Immature natural killer cell (primary cell): ENCODE data around the gene PCLAF. TPM values are rescaled to one million over a fixed set of nuclear protein-coding genes. Genes with fewer than 3 reads are reported as not detected.
"Not testable (repeated sequence)": the region's sequence is repeated elsewhere in the genome, so short reads cannot be mapped to it uniquely, and the experiment has no call there.

Source experiments
- DNase-seq, 3 donors: peaks; one replicate each; pipeline ENCODE4 v3.0.0; 2022; ENCODE audit warnings: mixed read lengths in 1 of 3
- H3K27ac Mint-ChIP-seq, 6 donors: one replicate each; pipeline ENCODE4 v1.8.0; 2020; ENCODE audit warnings: mixed read lengths in 6 of 6, mild to moderate bottlenecking in 5 of 6, inconsistent platforms in 4 of 6, moderate library complexity in 3 of 6
- H3K27me3 Mint-ChIP-seq, 3 donors: one replicate each; pipeline ENCODE4 v1.8.0; 2020 to 2021; ENCODE audit warnings: low read depth in 3 of 3, mild to moderate bottlenecking in 3 of 3, mixed read lengths in 3 of 3, moderate library complexity in 3 of 3, inconsistent platforms in 1 of 3
- H3K36me3 Mint-ChIP-seq, 3 donors: one replicate each; pipeline ENCODE4 v1.8.0; 2020; ENCODE audit warnings: mixed read lengths in 3 of 3, inconsistent platforms in 2 of 3, mild to moderate bottlenecking in 2 of 3
- H3K4me1 Mint-ChIP-seq, 2 donors: one replicate each; pipeline ENCODE4 v1.8.0; 2020; ENCODE audit warnings: inconsistent platforms in 2 of 2, mild to moderate bottlenecking in 2 of 2, mixed read lengths in 2 of 2, moderate library complexity in 1 of 2
- H3K4me3 Mint-ChIP-seq, 5 donors: one replicate each; pipeline ENCODE4 v1.8.0; 2020; ENCODE audit warnings: mild to moderate bottlenecking in 5 of 5, mixed read lengths in 5 of 5, inconsistent platforms in 3 of 5, moderate library complexity in 3 of 5
- H3K9me3 Mint-ChIP-seq, 6 donors: one replicate each; pipeline ENCODE4 v1.8.0; 2020; ENCODE audit warnings: mild to moderate bottlenecking in 6 of 6, mixed read lengths in 6 of 6, inconsistent platforms in 4 of 6, moderate library complexity in 3 of 6
- polyA plus RNA-seq, 3 donors: library from polyadenylated mRNA; unstranded; fragments of 300-500 nt; fragmentation: Illumina TruSeq; gene quantifications; one replicate each; pipeline ENCODE4 v1.2.3, GENCODE V29; 2021

PCLAF gene
- polyA plus RNA-seq, 3 donors from 2014 or later = 5.3 to 10.9 (median 7.6) TPM

GRCh38 chr15:64387562-64388168 lies 6.4 kb upstream of the PCLAF start, which contains the start of gene TRIP4:
Gene TRIP4, plus strand, starts transcription at chr15:64387836. Its CDS starts 28 bp downstream, at chr15:64387864.
- Mint-ChIP-seq H3K4me3 (peak within 1 kb of the TSS; percentile 96 to 99 (median 98)), H3K9me3 (no peaks in the 10 kb centered on the region), H3K27me3 (peaks cover 2 to 11% (median 6%) of the 10 kb centered on the region in 3 donors), H3K27ac (peak within 1 kb of the TSS; percentile 86 to 97 (median 93)), H3K36me3 (no peaks in the 10 kb centered on the region), H3K4me1 (peaks cover 21 to 23% of the 10 kb centered on the region in 2 donors)
- peak; percentile 95 to 96 (median 96) for DNase-seq

GRCh38 chr15:64386291-64386690 lies 5.0 kb upstream of the PCLAF start:
- Mint-ChIP-seq H3K9me3 (no peaks in the 10 kb centered on the region), H3K36me3 (no peaks in the 10 kb centered on the region), H3K4me1 (peaks cover 24 to 29% of the 10 kb centered on the region in 2 donors), H3K4me3 (peak overlapping the region in 4 of 5 donors; percentile 41 to 98 (median 76)), H3K27ac (peak overlapping the region in 1 of 6 donors; percentile 17), H3K27me3 (peaks cover 4 to 10% (median 6%) of the 10 kb centered on the region in 3 donors)
- no peak for DNase-seq

GRCh38 chr15:64383760-64384159 lies 2.5 kb upstream of the PCLAF start:
- Mint-ChIP-seq H3K4me3 (no peak overlapping the region), H3K4me1 (peaks cover 21 to 31% of the 10 kb centered on the region in 2 donors), H3K27me3 (peaks cover 4 to 6% (median 6%) of the 10 kb centered on the region in 3 donors), H3K9me3 (no peaks in the 10 kb centered on the region), H3K36me3 (no peaks in the 10 kb centered on the region), H3K27ac (no peak overlapping the region)
- DNase-seq = no peak

GRCh38 chr15:64380130-64380870 lies 941 bp downstream of the PCLAF start:
- peak overlapping the region; percentile 87 to 95 (median 94) for H3K4me3 Mint-ChIP-seq

GRCh38 chr15:64379216-64379960 lies 1.9 kb downstream of the PCLAF start:
- H3K27ac Mint-ChIP-seq = no peak overlapping the region
- H3K4me1 Mint-ChIP-seq = peaks cover 9 to 17% of the 10 kb centered on the region in 2 donors
- no peaks in the 10 kb centered on the region for H3K36me3 Mint-ChIP-seq
- H3K4me3 Mint-ChIP-seq = peak overlapping the region; percentile 38 to 72 (median 70)
- no peaks in the 10 kb centered on the region for H3K9me3 Mint-ChIP-seq
- H3K27me3 Mint-ChIP-seq = peaks cover 0 to 2% (median 2%) of the 10 kb centered on the region in 3 donors
- DNase-seq = no peak

More at GRCh38 chr15:64380130-64380870, 941 bp downstream of the PCLAF start:
- Mint-ChIP-seq H3K27ac (peak overlapping the region in 1 of 6 donors; percentile 75), H3K4me1 (peaks cover 9 to 17% of the 10 kb centered on the region in 2 donors)
- H3K36me3 Mint-ChIP-seq, H3K9me3 Mint-ChIP-seq, H3K27me3 Mint-ChIP-seq, DNase-seq: not testable (repeated sequence)

- Mint-ChIP-seq H3K4me1 (peaks cover 9 to 13% of the 10 kb centered on the region in 2 donors), H3K9me3 (no peaks in the 10 kb centered on the region), H3K36me3 (no peaks in the 10 kb centered on the region), H3K27me3 (no peaks in the 10 kb centered on the region), H3K27ac (peak overlapping the region; percentile 47 to 81 (median 64)), H3K4me3 (peak overlapping the region; percentile 65 to 80 (median 70))
- DNase-seq = peak in 2 of 3 donors; percentile 13 to 18
Measured at GRCh38 chr15:64373360-64373759, 7.9 kb downstream of the PCLAF start.

GRCh38 chr15:64371383-64371782 lies 9.9 kb downstream of the PCLAF start:
- not testable (repeated sequence) for H3K36me3 Mint-ChIP-seq, H3K4me3 Mint-ChIP-seq, DNase-seq, H3K27me3 Mint-ChIP-seq, H3K9me3 Mint-ChIP-seq, H3K27ac Mint-ChIP-seq
- peaks cover 9 to 13% of the 10 kb centered on the region in 2 donors for H3K4me1 Mint-ChIP-seq

- H3K36me3 Mint-ChIP-seq = no peaks in the 10 kb centered on the region
- H3K27ac Mint-ChIP-seq = no peak overlapping the region
- no peak for DNase-seq
Measured at GRCh38 chr15:64369078-64369607, 12.1 kb downstream of the PCLAF start.

GRCh38 chr15:64361259-64361658 lies 20.0 kb downstream of the PCLAF start:
- H3K27me3 Mint-ChIP-seq = peaks cover 0 to 1% (median 0%) of the 10 kb centered on the region in 3 donors
- H3K9me3 Mint-ChIP-seq = no peaks in the 10 kb centered on the region
- no peak overlapping the region for H3K27ac Mint-ChIP-seq
- H3K4me3 Mint-ChIP-seq = no peak overlapping the region
- DNase-seq = no peak
- peaks cover 5% of the 10 kb centered on the region in 2 donors for H3K4me1 Mint-ChIP-seq
- H3K36me3 Mint-ChIP-seq = no peaks in the 10 kb centered on the region

More at GRCh38 chr15:64369078-64369607, 12.1 kb downstream of the PCLAF start:
- H3K4me3 Mint-ChIP-seq = no peak overlapping the region
- H3K27me3 Mint-ChIP-seq = no peaks in the 10 kb centered on the region
- peaks cover 9 to 13% of the 10 kb centered on the region in 2 donors for H3K4me1 Mint-ChIP-seq
- H3K9me3 Mint-ChIP-seq = no peaks in the 10 kb centered on the region

GRCh38 chr15:64356710-64357040 lies 24.6 kb downstream of the PCLAF start:
- Mint-ChIP-seq H3K27me3 (peaks cover 0 to 5% (median 0%) of the 10 kb centered on the region in 3 donors), H3K27ac (peak overlapping the region; percentile 84 to 91 (median 88)), H3K4me1 (peaks cover 18 to 21% of the 10 kb centered on the region in 2 donors), H3K36me3 (no peaks in the 10 kb centered on the region), H3K9me3 (no peaks in the 10 kb centered on the region), H3K4me3 (peak overlapping the region; percentile 91 to 99 (median 94))
- DNase-seq = no peak

GRCh38 chr15:64355944-64356709 lies 25.1 kb downstream of the PCLAF start, which contains the start of gene CSNK1G1:
Gene CSNK1G1, minus strand, starts transcription at chr15:64356173. Its CDS starts 55,674 bp downstream, at chr15:64300499.
- Mint-ChIP-seq H3K4me1 (peaks cover 18 to 21% of the 10 kb centered on the region in 2 donors), H3K9me3 (no peaks in the 10 kb centered on the region), H3K27me3 (peaks cover 0 to 5% (median 0%) of the 10 kb centered on the region in 3 donors), H3K4me3 (peak within 1 kb of the TSS; percentile 91 to 99 (median 94)), H3K27ac (peak within 1 kb of the TSS; percentile 84 to 91 (median 88)), H3K36me3 (no peaks in the 10 kb centered on the region)
- peak; percentile 90 to 92 (median 92) for DNase-seq

GRCh38 chr15:64355348-64355943 lies 25.8 kb downstream of the PCLAF start:
- peak overlapping the region; percentile 91 to 99 (median 94) for H3K4me3 Mint-ChIP-seq
- H3K36me3 Mint-ChIP-seq = no peaks in the 10 kb centered on the region
- H3K27me3 Mint-ChIP-seq = peaks cover 0 to 5% (median 0%) of the 10 kb centered on the region in 3 donors
- peak overlapping the region; percentile 84 to 91 (median 88) for H3K27ac Mint-ChIP-seq
- H3K9me3 Mint-ChIP-seq = no peaks in the 10 kb centered on the region
- DNase-seq = peak in 1 of 3 donors; percentile 3
- peaks cover 18 to 21% of the 10 kb centered on the region in 2 donors for H3K4me1 Mint-ChIP-seq
